ENCODE results near the gene PPP1R14D.
A peak's percentile ranks its signal among the peaks of the same experiment; 100 is the strongest.

The PPP1R14D gene

DNA sequence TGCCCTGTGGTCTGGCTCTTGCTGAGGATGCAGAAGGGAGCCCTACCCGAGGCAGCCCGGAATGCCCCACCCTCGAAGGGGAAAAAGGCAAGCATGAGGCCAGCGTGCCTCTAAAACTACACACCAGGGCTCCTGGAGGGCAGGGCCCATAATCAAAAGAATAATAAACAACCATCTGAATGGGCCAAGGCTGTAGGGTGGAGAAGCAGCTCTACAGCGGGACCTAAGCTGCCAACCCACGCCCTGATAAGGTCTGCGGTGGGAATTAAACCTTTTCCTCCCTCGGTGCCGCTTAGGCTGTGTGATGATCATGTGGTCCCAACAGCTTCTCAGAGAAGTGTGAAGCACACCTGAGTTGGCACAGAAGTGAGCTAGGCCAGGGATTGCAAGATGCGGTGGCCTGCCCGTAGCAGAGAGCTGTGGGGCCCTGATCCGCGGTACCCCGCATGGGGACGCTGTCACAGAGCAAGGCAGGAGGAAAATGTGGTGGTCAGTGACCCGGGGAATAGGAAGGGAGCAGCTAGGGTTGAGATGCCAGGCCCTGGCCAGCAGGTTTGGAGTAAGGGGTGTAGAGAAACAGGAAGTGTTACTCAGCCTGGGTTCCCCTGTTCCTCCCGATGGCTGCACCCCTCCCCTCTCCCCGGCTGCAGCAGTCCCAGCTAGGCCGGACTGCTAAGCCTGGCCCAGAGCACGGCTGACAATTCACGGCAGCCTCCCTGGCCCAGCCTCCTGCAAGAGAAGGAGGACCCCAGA is 59.8 kb downstream of the PPP1R14D start:
- no peaks in the 10 kb centered on the region for H3K27me3 ChIP-seq (ENCODE audit: insufficient read depth, low read depth, severe bottlenecking)
- H3K27ac ChIP-seq = peak overlapping the region; percentile 86
- no peaks in the 10 kb centered on the region for H3K9me3 ChIP-seq (ENCODE audit: severe bottlenecking)
- TF ChIP-seq, protein P1, sequence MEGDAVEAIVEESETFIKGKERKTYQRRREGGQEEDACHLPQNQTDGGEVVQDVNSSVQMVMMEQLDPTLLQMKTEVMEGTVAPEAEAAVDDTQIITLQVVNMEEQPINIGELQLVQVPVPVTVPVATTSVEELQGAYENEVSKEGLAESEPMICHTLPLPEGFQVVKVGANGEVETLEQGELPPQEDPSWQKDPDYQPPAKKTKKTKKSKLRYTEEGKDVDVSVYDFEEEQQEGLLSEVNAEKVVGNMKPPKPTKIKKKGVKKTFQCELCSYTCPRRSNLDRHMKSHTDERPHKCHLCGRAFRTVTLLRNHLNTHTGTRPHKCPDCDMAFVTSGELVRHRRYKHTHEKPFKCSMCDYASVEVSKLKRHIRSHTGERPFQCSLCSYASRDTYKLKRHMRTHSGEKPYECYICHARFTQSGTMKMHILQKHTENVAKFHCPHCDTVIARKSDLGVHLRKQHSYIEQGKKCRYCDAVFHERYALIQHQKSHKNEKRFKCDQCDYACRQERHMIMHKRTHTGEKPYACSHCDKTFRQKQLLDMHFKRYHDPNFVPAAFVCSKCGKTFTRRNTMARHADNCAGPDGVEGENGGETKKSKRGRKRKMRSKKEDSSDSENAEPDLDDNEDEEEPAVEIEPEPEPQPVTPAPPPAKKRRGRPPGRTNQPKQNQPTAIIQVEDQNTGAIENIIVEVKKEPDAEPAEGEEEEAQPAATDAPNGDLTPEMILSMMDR (IDR thresholded peaks at IDR 0.05; ENCODE audit: low read depth, low read length) = no peak
- no peak overlapping the region for H3K4me3 ChIP-seq (ENCODE audit: low read depth, low read length)
- DNase-seq = no peak
- H3K36me3 ChIP-seq = peaks cover 18% of the 10 kb centered on the region

DNA sequence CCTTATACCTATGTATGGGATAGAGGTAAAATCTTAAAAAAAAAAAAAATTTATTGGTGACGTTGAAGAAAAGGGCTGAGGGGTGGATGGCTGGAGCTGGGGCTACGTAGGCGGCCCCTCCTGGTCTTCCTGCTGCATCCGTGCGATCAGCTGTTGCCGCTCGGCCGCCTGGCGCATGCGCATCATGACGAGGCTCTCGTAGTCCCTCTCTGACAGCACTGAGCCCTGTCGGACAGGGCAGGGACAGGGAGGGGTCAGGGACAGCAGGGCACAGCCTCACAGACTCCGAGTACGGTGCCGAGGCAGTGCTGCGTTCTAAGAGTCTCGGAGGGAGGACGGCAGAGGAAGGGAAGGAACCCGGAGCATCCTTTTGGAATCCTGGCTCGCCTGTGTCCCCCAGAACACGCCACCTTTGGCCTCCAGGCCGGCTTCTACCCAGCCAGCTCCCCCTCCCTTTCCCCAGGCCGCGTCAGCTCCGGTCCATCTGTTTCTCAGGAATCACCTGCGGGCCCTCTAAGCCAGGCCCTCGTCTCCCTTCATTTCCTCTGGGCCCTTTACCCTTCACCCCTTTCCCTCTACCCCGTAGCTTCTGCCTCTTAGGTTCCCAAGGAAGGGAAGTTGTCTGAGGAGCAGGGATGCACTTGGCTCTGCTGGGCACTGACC is 60.5 kb downstream of the PPP1R14D start:
- H3K27me3 ChIP-seq (ENCODE audit: insufficient read depth, low read depth, severe bottlenecking) = no peaks in the 10 kb centered on the region
- DNase-seq = peak; percentile 66
- TF ChIP-seq, protein P1 (IDR thresholded peaks at IDR 0.05; ENCODE audit: low read depth, low read length) = no peak
- H3K9me3 ChIP-seq (ENCODE audit: severe bottlenecking) = no peaks in the 10 kb centered on the region
- H3K36me3 ChIP-seq = peaks cover 15% of the 10 kb centered on the region
- H3K27ac ChIP-seq = peak overlapping the region; percentile 86
- H3K4me3 ChIP-seq (ENCODE audit: low read depth, low read length) = no peak overlapping the region

DNA sequence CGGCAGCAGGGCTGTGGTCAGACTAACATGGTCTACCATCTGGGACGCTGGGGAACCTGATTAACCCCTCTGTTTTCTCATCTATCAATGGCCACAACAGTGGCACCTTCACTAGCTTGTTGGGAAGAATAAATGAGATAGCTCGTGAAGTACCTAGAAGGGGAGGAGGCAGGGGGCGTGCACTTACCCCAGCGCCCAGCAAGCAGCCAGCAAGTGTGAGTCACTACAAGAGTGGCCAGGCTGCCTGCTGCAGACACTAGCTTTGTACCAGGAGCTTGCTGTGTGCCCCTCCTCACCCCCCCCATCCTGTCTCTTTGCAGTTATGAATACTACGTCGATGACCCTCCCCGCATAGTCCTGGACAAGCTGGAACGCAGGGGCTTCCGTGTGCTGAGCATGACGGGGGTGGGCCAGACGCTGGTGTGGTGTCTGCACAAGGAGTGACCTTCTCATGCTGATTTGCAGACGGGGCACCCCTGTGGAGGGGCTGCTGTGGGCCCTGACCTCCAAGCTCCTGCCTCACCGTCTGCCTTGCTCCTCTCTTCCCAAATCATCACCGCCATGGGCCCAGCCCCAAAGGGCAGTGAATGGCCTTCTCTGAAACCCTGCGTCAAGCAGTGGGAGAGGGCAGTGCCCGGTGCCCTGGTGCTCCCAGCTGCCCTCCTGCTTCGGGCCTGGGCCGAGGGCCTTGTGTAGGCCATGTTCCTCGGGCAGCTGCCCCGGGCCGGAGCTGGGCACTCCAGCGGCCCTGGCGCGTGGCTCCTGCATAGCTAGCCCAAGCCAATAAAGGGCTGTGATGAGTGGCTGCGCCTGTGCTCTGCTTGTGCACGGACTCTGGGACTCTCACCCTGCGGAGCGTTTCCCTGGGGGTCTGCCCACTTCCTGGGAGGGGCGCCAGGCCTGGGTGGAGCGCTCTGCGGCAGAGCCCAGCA is 61.3 kb downstream of the PPP1R14D start:
- Histone ChIP-seq H3K9me3 (ENCODE audit: severe bottlenecking) (no peaks in the 10 kb centered on the region), H3K4me3 (ENCODE audit: low read depth, low read length) (no peak overlapping the region), H3K27ac (peak overlapping the region; percentile 86), H3K36me3 (peaks cover 15% of the 10 kb centered on the region), H3K27me3 (ENCODE audit: insufficient read depth, low read depth, severe bottlenecking) (no peaks in the 10 kb centered on the region)
- no peak for DNase-seq
- TF ChIP-seq, protein P1 (IDR thresholded peaks at IDR 0.05; ENCODE audit: low read depth, low read length) = no peak

DNA sequence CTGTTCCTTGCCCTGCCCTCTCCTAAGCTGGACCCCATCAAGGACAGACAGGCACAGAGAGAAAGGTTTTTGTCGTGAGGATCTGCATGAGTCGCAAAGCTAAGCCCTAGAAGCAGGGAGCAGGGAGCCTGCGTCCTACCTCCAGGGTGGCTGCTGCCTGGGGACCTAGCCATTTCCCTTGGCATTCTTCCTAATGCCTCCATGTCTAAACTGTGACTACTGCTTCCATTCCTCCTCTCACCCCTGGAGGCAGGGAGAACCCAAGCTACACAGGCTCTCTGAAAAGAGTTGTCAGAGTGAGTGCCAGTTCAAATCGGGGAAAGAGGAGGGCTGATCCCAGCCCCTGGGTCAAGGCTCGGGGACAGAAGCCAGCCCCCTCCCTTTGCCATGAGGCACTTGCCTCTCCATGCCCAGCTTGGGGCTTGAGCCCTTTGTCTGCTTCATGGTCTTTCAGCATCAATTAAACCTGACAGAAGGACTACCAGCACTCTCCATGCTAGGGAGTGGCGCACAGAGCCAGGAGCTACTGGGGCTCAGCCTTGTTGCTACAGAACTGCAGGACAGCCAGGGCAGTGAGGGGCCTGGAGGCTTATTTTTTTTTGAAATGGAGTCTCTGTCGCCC is 62.2 kb downstream of the PPP1R14D start:
- TF ChIP-seq, protein P1 (IDR thresholded peaks at IDR 0.05; ENCODE audit: low read depth, low read length) = no peak
- Histone ChIP-seq H3K27me3 (ENCODE audit: insufficient read depth, low read depth, severe bottlenecking) (no peaks in the 10 kb centered on the region), H3K27ac (peak overlapping the region; percentile 41), H3K9me3 (ENCODE audit: severe bottlenecking) (no peaks in the 10 kb centered on the region), H3K36me3 (peaks cover 15% of the 10 kb centered on the region), H3K4me3 (ENCODE audit: low read depth, low read length) (no peak overlapping the region)
- DNase-seq = no peak

Measured in WERI-Rb-1 (cell line).